UCSD-AML1 (cell line): ENCODE data around the gene SLC38A1.
"Not testable (repeated sequence)": the region's sequence is repeated elsewhere in the genome, so short reads cannot be mapped to it uniquely, and the experiment has no call there.

ENCODE experiments used
- DNase-seq: peaks from one replicate; lab custom pipeline; 2025; ENCODE audit not compliant: unreplicated experiment; lab: John Stamatoyannopoulos, UW

The SLC38A1 gene

DNA sequence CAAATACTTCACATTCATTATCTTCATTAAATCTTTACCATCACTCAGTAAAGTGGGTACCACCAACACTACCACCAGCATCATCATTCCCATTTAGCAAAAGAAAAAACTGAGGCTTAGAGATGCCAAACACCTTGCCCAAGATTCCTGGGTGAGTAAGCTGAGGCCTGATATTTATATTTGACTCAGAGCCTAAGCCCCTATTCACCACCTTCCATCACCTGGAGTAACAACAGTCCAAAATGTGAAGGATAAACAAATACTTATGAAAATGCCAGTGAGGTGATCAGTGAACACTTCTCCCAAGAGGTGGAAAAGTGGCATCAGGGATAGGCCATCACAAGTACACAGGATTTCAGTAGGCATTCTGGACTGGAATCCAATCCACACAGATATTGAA is 3.7 kb downstream of the SLC38A1 start:
- no peak for DNase-seq

DNA sequence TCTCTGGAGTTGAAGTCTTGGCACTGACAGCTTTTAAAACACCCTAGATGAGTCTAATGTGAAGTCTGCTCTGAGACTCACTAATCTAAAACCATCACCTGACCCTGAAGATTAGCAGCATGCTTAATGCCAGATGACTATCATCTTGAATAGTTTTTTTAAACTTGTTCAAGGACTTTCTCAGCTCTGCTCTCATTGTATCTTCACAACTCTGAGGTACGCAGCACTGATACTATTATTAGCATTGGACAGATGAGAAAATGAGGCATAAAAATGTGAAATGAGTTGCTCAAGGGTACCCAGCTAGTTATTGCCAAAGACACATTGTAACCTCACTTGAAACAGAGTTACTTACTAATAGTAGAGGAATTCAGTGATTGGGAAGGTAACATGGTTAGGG is 4.8 kb downstream of the SLC38A1 start:
- DNase-seq = no peak

DNA sequence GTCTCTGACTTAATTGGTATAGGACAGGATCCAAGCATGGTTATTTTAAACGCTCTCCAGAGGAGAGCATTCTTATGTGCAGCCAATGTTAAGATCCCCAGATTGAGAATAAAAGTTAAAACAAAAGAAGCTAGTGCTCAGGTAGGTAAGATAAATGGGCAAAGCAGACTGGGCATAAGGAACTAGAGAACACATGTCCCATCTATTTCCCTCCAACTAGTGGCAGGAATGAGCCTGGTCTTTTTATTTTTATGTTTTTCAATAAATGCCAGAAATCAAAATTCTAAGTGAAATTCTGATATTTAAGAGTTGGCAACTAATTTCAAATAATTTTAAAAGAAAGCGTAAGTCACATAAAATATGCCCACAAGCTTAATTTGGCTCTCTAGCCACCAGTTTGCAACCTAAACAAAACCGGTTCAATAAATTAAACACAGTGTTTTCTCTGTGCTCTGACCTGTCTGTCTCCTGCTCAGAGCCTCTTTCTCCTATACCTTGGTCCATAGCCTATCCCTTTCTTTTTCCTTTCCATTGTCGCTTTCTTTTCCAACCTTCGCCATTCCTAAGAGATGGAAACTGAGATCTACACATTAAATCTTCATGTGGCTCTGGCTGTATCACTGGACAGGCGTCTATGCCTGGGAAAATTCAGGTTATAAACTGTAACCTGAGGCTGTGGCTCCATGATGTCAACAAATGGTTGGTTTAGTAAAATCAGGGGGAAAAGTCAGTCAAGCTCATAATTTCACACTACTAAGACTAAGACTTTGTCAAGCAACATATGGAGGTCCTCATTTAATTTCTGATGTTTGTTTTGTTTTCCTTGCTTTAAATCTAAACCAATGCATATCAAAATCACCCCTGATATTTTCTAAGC is 5.5 kb downstream of the SLC38A1 start:
- no peak for DNase-seq

DNA sequence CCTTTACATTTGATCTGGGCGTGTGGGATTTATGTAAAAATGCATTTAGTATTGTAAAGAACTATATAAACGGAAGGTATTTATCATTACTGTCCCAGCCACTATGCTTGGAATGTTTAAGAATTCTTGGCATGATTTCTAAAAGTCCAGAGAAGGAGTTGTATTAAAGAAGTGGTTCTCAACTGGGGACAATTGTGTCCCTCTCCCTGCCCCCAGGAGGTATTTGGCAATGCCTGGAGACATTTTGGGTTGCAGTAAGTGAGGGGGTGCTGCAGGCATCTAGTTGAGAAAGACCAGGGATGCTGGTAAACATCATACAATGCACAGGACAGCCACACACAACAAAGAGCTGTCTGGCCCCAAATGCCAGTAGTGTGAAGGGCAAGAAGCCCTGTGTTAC is 7.2 kb downstream of the SLC38A1 start:
- DNase-seq = no peak

DNA sequence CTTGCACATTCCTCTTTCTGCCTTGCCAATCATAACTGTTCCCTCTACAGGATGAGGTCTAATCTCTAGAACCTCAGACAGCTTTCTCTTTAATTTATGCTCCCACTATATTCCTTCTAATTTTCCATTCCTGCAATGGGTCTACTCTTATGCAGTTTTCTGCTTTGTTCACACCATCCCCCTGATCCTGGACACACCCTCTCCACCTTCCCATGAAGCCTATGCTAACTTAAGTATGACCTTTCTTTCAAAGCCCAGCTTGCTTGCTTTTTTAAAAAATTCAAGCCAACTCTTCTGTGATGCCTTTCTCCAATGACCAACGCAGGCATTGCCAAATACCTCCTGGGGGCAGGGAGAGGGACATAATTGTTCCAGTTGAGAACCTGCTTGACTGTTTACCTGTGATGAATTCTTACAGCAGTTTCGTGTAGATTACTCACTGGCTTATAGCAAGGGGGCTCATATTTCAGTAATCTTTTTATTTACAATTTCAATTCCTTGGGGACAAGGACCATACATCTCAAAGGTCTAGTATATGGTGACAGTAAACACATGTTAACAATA is 7.8 kb downstream of the SLC38A1 start:
- no peak for DNase-seq

DNA sequence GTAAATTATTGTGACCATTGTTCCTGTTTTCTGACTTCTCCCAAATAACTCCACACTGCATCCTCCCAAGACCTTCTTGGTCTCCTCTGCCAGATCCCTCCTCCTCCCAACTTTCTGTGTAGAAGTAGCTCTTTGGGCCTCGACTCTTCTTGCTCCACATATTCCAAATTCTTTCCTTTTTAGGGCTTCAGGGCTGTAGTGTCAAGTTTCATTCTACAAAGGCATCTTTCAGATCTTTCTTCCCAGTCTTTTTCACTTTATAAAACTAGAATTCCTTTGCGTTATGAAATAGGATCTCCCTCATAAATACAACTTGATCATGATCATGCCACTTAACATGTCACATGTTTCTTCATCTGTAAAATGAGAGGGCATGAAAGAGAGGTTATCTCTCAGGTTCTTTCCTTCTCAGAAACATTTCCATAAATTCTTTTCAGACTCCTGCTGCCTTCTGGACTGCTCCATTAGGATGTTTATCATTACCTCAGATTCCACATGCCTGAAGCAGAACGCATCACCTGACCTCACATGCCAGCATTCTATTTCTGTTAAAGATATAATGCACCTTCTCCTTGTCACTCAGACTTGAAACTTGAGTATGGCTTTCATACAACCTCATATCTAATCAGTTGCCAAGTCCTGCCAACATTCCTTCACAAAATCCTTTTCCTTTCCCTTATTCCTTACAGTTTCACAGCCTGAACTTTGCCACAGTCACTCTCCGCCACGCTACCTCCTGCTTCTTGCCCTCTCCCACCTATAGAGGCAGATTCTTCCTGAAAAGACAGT is 8.5 kb downstream of the SLC38A1 start:
- DNase-seq = no peak

DNA sequence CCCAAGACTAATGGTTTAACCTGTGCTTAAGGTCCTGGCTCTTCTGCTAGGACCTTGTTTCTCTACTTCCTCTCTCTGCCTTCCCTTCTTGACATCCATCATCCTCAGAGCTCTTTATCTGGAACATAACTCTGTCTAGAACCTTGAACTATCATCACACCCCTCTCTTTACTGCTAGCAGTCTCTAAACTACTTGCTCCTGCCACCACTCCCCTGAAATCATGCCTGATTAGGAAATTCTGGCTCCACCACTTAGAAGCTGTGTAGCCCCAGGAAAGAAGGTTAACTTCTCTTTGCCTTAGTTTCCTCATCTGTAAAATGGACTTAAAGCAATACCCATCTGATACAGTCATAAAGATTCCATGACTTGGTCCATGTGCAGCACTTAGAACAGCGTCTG is 9.1 kb downstream of the SLC38A1 start:
- DNase-seq = no peak

DNA sequence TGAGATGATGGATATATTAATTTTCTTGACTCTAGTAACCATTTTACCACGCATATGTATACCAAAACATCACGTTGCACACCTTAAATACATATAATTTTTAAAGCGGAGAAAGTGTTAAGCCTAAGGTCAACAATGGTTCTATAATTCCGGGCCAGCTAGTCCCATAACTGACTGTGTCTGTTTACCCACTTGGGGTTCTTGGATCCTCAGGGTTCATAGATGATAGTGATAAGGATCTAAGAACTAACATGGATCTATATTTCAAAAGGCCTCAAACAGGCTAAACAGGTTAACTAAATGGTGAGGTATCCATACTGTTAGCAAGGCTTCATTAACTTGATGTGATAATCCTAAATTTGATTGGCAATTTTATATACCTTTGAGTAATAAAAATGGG is 9.8 kb downstream of the SLC38A1 start:
- DNase-seq = no peak

DNA sequence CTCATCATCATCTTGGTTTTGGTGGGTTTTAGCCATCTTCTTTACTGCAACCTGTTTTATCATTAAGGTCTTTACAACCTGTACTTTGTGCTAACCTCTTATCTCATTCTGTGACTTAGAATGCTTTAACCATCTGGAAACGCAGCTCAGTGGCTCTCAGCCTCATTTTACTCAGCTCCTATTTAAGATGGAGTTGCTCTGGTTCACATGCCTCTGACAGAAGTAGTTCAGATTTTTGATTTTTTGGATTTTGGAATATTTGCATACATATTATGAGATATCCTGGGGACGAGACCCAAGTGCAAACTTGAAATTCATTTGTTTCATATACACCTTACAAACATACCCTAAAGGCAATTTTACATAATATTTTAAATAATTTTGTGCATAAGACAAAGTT is 10.7 kb downstream of the SLC38A1 start:
- no peak for DNase-seq

DNA sequence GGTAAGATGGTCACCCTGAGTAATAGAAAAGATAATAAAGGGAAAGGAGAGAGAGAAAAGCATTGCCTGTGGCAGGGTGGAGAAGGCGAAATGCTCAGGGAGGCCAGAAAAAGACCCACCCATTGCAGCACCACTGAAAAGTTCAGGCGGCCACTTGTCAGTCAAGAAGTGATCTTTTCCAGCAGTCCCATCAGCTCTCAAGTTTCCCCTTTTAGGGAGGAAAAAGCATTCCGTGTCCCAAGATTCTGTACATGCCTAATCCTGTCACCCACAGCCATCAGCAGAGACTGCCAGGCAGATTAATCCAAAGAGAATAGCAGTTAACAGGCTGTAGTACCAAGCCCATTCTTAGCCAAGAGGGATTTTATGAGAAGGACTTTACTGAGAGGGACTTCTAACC is 11.9 kb downstream of the SLC38A1 start:
- no peak for DNase-seq

DNA sequence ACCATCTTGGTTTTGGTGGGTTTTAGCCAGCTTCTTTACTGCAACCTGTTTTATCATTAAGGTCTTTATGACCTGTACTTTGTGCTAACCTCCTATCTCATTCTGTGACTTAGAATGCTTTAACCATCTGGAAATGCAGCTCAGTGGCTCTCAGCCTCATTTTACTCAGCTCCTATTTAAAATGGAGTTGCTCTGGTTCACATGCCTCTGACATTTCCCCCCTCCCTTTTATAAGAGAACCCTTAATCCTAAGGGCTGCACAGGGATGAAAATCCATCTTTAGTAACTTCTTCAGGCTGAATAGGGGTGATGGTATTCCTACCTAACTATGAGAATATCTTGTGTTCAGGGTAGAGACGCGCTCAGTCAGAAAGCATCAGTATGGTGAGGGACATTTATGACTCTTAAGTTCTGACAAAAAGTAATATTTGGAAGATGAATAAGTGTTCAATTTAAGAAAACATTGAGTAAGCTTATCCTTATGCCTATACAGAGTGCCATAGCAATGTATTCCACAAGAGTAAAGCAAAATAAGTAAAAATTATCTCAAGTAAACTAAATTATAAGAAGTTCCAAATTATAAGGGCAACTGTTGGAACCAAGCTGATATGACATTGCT is 15.2 kb downstream of the SLC38A1 start:
- DNase-seq = no peak

DNA sequence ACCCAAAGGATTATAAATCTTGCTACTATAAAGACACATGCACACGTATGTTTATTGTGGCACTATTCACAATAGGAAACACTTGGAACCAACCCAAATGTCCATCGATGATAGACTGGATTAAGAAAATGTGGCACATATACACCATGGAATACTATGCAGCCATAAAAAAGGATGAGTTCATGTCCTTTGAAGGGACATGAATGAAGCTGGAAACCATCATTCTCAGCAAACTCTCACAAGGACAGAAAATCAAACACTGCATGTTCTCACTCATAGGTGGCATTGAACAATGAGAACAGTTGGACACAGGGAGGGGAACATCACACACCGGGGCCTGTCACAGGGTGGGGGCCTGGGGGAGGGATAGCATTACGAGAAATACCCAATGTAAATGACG is 16.8 kb downstream of the SLC38A1 start:
- not testable (repeated sequence) for DNase-seq

DNA sequence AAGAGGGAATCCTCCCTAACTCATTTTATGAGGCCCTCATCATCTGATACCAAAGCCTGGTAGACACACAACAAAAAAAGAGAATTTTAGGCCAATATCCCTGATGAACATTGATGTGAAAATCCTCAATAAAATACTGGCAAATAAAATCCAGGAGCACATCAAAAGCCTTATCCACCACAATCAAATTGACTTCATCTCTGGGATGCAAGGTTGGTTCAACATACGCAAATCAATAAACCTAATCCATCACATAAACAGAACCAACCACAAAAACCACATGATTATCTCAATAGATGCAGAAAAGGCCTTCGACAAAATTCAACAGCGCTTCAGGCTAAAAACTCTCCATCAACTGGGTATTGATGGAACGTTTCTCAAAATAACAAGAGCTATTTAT is 18.9 kb downstream of the SLC38A1 start:
- not testable (repeated sequence) for DNase-seq

DNA sequence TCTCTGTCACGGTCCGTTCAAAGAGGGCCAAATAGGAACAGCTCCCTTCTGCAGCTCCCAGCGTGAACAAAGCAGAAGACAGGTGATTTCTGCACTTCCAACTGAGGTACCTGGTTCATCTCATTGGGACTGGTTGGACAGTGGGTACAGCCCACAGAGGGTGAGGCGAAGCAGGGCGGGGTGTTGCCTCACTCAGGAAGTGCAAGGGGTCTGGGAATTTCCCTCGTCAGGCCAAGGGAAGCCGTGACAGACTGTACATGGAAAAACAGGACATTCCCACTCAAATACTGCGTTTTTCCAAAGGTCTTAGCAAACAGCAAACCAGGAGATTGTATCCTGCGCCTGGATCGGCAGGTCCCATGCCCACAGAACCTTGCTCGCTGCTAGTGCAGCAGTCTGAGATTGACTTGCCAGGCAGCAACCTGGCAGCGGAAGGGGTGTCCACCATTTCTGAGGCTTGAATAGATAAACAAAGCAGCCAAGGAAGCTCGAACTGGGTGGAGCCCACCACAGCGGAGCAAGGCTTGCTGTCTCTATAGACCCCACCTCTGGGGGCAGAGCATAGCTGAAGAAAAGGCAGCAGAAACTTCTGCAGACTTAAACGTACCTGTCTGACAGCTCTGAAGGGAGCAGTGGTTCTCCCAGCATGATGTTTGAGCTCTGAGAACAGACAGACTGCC is 22.7 kb downstream of the SLC38A1 start:
- DNase-seq = no peak

DNA sequence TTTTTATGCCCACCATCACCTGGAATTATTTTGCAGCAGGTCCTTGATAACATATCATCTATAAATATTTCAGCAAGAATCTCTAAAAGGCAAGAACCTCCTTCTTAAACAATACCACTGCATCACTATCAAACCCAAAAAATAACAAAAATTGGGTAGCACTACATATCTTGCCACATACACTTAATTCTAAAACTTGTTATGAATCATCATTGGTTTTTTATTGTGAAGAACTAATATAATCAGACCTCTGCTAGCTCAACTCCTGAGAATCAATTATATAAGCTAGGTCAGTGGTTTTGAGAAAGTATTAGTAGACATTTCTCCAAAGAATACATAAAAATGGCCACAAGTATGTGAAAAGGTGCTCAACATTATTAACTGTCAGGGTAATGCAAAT is 23.8 kb downstream of the SLC38A1 start:
- DNase-seq = no peak

DNA sequence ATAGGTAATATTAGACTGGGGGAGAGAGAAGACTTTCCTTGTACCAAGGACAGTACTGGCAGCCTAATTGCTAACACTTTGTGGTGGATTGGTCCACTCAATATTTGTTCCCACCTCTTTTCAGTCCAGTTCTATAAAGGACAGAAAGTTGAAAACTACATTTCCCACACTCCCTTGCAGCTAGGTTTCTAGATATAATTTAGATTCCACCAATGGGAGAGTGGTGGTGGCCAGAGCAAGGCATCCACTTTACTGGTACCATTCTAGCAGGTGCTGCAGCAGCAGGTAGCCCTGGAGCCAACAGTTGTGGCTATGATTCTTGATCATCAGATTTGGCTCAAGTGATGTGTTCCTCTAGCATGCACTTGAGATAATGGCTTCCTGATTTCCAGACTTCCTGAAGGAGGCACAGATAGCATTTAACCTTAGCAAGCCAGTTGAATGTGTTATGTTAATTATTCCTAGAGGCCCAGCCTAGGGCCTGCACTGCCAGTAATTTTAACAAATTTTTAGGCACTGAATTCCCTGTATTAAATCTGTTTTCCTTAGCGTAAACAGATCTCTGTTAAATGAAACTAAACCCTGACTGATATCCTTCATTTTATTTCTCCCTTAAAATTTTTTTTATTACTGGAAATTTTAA is 24.4 kb downstream of the SLC38A1 start:
- no peak for DNase-seq

DNA sequence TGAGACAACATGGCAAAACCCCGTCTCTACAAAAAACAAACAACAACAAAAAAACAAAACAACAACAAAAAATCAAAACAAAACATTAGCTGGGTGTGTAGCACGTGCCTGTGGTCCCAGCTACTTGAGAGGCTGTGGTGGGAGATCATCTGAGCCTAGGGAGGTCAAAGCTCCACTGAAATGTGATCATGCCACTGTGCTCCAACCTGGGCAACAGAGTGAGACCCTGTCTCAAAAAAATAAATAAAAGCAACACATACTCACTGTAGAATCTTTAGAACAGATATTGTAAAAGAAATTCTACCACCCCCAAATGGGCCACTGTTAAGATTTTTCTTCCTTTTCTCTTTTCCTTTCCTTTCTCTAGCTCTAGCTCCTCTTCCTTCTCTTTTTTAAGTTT is 26.3 kb downstream of the SLC38A1 start:
- no peak for DNase-seq

DNA sequence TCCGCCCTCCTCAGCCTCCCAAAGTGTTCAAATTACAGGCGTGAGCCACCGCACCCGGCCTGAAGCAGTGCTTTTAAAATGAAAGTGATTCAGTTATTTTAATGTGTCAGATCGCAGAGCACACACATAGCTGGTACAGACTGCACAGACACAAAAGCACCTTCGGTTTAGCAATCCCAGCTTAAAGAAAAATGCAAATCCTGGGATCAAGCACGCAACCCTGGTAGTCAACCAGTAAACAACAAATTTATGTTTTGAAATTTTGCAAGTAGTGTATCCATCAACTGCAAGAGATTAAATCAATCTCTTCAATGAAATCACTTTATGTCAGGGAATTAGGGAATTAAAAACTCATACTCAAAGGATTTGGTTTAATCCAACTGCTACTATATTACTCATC is 28.4 kb downstream of the SLC38A1 start:
- no peak for DNase-seq

DNA sequence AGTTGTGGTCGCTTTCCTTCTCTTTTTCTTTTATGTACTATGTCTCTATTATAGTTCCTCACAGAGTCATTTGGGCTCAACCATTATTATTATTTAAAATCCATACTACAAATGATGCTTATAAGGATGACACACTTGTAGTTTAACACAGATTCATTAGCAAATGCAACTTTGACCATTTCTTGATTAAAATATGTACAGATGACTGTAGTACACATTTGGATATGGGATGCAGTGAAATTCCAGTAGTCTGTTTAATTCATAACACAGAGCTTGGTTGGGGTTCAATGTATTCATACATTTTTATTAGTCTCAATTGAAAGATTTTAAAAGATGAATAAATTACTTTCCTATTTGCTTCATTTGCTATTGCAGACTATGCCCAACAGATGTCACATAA is 30.0 kb downstream of the SLC38A1 start:
- DNase-seq = no peak

DNA sequence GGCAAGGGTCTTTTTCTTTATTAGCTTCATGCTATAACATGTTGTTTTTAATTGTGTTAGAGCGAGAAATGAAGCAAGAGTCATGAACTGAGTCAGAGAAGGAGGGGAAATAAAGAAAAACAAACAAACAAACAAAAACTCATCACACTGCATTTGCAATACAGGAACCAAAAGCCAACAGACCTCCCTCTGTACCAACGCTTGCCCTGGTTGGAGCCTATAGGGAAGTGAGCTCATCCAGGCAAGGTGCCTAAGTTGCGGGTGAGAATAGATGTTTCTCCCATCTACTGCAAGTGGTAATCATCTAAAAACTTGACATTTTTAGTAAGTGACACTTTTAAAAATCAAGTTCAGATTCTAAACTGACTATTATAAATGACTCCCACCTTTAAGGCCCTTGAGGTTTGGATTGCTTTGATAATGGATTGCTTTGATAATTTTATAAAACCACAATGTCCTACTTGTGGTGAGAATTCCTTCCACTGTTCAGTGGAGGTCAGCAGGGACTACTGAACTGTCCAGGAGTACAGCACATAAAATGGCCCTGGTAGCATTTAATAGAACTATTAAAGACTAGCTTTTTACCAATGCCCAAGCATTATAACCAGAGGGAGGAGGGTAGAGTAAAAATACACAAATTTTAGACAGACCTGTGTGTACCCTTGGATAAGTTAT is 31.3 kb downstream of the SLC38A1 start:
- no peak for DNase-seq
